K562 (cell line): ENCODE results near the gene ZDHHC16. TPM values are rescaled to one million over a fixed set of nuclear protein-coding genes. Genes with fewer than 3 reads are reported as not detected.

Source experiments
- ATAC-seq: fragments of 200-7000 bp; cut with Tn5 transposase; 3 replicates; pipeline ENCODE4 v1.9.1; 2020; ENCODE audit warnings: moderate library complexity
- BruUV-seq: library from RNA; stranded (reverse); fragments of 400-500 nt; replicated peaks from 2 replicates; lab custom pipeline; 2021; lab: Mats Ljungman, UMichigan
- CTCF ChIA-PET: fragments of 300-600 bp; formaldehyde crosslinking; extraction: SDS; loops from one replicate; lab custom pipeline; 2021; ENCODE audit warnings: low intra/inter-chr PET ratio; lab: Yijun Ruan, JAX
- POLR2A ChIA-PET: fragments of 300-600, 350-650 bp; sonication (Branson Sonifier 250); formaldehyde crosslinking; extraction: SDS; loops from one replicate; lab custom pipeline; 2021; ENCODE audit warnings: antibody characterized with exemption, inconsistent platforms; lab: Yijun Ruan, JAX
- DNase-seq, 4 experiments: peaks; one replicate each; pipeline versions ENCODE4 v3.0.0 to v3.0.0-alpha.2; 2011 to 2018; ENCODE audit warnings: low spot score in 3 of 4, mixed read lengths in 3 of 4; ENCODE audit errors: extremely low read depth in 1 of 4
- FAIRE-seq: peaks from 2 replicates; lab custom pipeline; 2011; peaks lifted over from hg19 to GRCh38; lab: Jason Lieb, UNC
- H2AFZ ChIP-seq: 2 replicates; pipeline ENCODE4 v1.6.0; 2011; ENCODE audit warnings: low read depth, low read length, control low read depth, inconsistent platforms
- H3K27ac ChIP-seq: fragments of 200-600 bp; 3 replicates; pipeline ENCODE4 v1.8.0; 2011; ENCODE audit warnings: low read depth, mild to moderate bottlenecking, control low read depth, inconsistent platforms, low read length, moderate library complexity, mixed read lengths; ENCODE audit errors: extremely low read depth
- H3K27me3 ChIP-seq, 2 experiments: fragments of 300-600 bp in 1 of 2; 2 replicates in 1 of 2; 3 replicates in 1 of 2; pipeline versions ENCODE4 v1.6.0 to v1.8.0; 2011; ENCODE audit warnings: inconsistent platforms in 2 of 2, low read length in 2 of 2, mild to moderate bottlenecking in 1 of 2, mixed read lengths in 1 of 2, moderate library complexity in 1 of 2; ENCODE audit not compliant: control insufficient read depth in 2 of 2, insufficient read depth in 2 of 2
- H3K36me3 ChIP-seq: fragments of 300-600 bp; 3 replicates; pipeline ENCODE4 v1.8.0; 2011; ENCODE audit warnings: mild to moderate bottlenecking, low read length, inconsistent platforms; ENCODE audit not compliant: control insufficient read depth, insufficient read depth
- H3K4me1 ChIP-seq, 2 experiments: fragments of 200-600 bp in 1 of 2; replicated peaks in 1 of 2; 2 replicates in 1 of 2; 3 replicates in 1 of 2; pipeline versions ENCODE4 v1.5.1 to v1.8.0; 2011; ENCODE audit warnings: inconsistent platforms in 2 of 2, low read length in 2 of 2, mild to moderate bottlenecking in 1 of 2, mixed read lengths in 1 of 2, moderate library complexity in 1 of 2; ENCODE audit not compliant: control insufficient read depth in 2 of 2, insufficient read depth in 2 of 2
- H3K4me2 ChIP-seq: 2 replicates; pipeline ENCODE4 v1.6.1; 2011; ENCODE audit warnings: low read length, control low read depth, inconsistent platforms, mixed read lengths; ENCODE audit not compliant: insufficient read depth
- H3K4me3 ChIP-seq: fragments of 200-600 bp; sonication (generic), shearing (Covaris generic); 2 replicates; pipeline ENCODE4 v1.5.1; 2016; ENCODE audit warnings: control low read depth, inconsistent platforms
- H3K79me2 ChIP-seq: fragments of 200-600 bp; 3 replicates; pipeline ENCODE4 v1.8.0; 2011; ENCODE audit warnings: low read length, inconsistent platforms; ENCODE audit not compliant: control insufficient read depth, insufficient read depth
- H3K9ac ChIP-seq, 2 experiments: 2 replicates each; pipeline versions ENCODE4 v1.6.0 to v1.6.1; 2011; ENCODE audit warnings: low read depth in 2 of 2, low read length in 2 of 2, control low read depth in 1 of 2, inconsistent platforms in 1 of 2, mild to moderate bottlenecking in 1 of 2, mixed read lengths in 1 of 2; ENCODE audit not compliant: insufficient read depth in 1 of 2
- H3K9me1 ChIP-seq: one replicate; pipeline ENCODE4 v1.6.0; 2011; ENCODE audit warnings: inconsistent platforms, mild to moderate bottlenecking, low read length, moderate library complexity; ENCODE audit not compliant: control insufficient read depth, insufficient read depth
- H3K9me3 ChIP-seq: replicated peaks from 2 replicates; pipeline ENCODE4 v1.5.1; 2011; ENCODE audit warnings: low read depth, low read length, inconsistent platforms; ENCODE audit not compliant: control insufficient read depth, insufficient read depth
- H4K20me1 ChIP-seq: replicated peaks from 2 replicates; pipeline ENCODE4 v1.6.1; 2011; ENCODE audit warnings: low read length, inconsistent platforms, mixed read lengths; ENCODE audit not compliant: control insufficient read depth, insufficient read depth
- BRD4 ChIP-seq: fragments of 200-600 bp; sonication (generic); IDR thresholded peaks from 2 replicates; pipeline ENCODE4 v1.6.1; 2017; ENCODE audit warnings: inconsistent platforms
- EWSR1 ChIP-seq: fragments of 450-650 bp; IDR thresholded peaks from 2 replicates; pipeline ENCODE4 v1.6.1; 2018; ENCODE audit warnings: borderline replicate concordance, mild to moderate bottlenecking, low read depth, moderate library complexity; ENCODE audit not compliant: partially characterized antibody
- HDAC2 ChIP-seq: fragments of 450-650 bp; IDR thresholded peaks from 2 replicates; pipeline ENCODE4 v1.6.1; 2016; ENCODE audit warnings: mild to moderate bottlenecking
- PTBP1 ChIP-seq: fragments of 200-400 bp; formaldehyde crosslinking; IDR thresholded peaks from 2 replicates; pipeline ENCODE4 v1.6.1; 2017; ENCODE audit warnings: low read depth, low read length
- TAF9B ChIP-seq: fragments of 450-650 bp; IDR thresholded peaks from 2 replicates; pipeline ENCODE4 v1.6.1; 2018; ENCODE audit warnings: mild to moderate bottlenecking; ENCODE audit not compliant: partially characterized antibody
- WGBS: fragments of 100-300 bp; shearing (Covaris generic); methylation state at CpG from one replicate; pipeline ENCODE4 v1.1.6; 2016; ENCODE audit warnings: low coverage, mixed read lengths; ENCODE audit not compliant: insufficient coverage; ENCODE audit errors: missing lambda C conversion rate; 5-methylcytosine and 5-hydroxymethylcytosine counted together
- in situ Hi-C: fragments of 300-500 bp; cut with MboI; formaldehyde crosslinking; loops from 4 replicates; pipeline ENCODE4 v1.15.0; 2018; ENCODE audit warnings: inconsistent platforms, mixed read lengths
- intact Hi-C: fragments of 100-400 bp; cut with micrococcal nuclease; formaldehyde crosslinking; loops from 2 replicates; pipeline ENCODE4 v1.14.2; 2022
- polyA plus RNA-seq, 8 experiments: library from polyadenylated mRNA; depleted of rRNA in 4 of 8; stranded (reverse) in 5 of 8; unstranded in 3 of 8; fragments of >200 nt; fragmentation: Nextera tagmentation in 2 of 8; fragmentation: Illumina TruSeq in 1 of 8; extraction: Ambion mirVana in 2 of 8; extraction: Trizol in 1 of 8; gene quantifications; 2 replicates each; pipeline versions ENCODE4 v1.2.1 to v1.2.3, GENCODE V29; 2011 to 2014; ENCODE audit warnings: inconsistent platforms in 1 of 8, missing spikeins in 1 of 8
- total RNA-seq, 7 experiments: library from RNA; depleted of rRNA in 6 of 7; stranded (reverse); fragments of >200 nt in 6 of 7; fragmentation: Illumina TruSeq in 2 of 7; extraction: Trizol in 2 of 7; gene quantifications; 2 replicates each; pipeline versions ENCODE4 v1.2.1 to v1.2.3, GENCODE V29; 2011 to 2021; ENCODE audit warnings: low replicate concordance in 1 of 7
- TF ChIP-seq, protein P1 (sequence below): fragments of 250-450 bp; sonication (Bioruptor Pico); IDR thresholded peaks from 2 replicates; pipeline ENCODE4 v1.8.0; 2021; ENCODE audit warnings: moderate library complexity, mild to moderate bottlenecking, inconsistent platforms
- TF ChIP-seq, protein P2 (sequence below): fragments of 450-650 bp; IDR thresholded peaks from 2 replicates; pipeline ENCODE4 v1.6.1; 2016; ENCODE audit warnings: low read depth

The ZDHHC16 gene
- total and polyA plus RNA-seq, 9 of the 15 experiments (the other 6 are each of a cell fraction or from before 2014, with no cell fraction given), result 12.5 to 33.8 (median 21.3) TPM

DNA sequence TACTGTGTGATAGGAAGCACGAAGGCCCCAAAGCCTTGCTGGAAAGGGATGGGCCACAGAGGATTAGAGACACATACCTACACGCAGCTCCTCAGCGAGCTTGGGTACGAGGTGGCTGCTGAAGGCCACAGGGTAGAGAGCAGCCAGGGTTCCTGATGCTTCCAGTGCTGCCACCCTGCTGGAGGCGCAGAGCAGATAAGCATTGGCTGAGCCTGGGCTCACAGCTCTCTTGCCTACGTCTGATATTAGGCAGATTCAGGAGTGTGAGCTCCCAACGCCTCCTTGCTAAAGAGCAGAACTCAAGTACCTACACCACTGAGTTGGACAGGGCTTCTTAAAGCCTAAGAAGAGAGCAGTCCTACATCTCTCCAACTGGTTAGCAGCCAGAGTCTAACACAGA lies 20.0 kb downstream of the ZDHHC16 start (continued):
- TF ChIP-seq, protein P1, sequence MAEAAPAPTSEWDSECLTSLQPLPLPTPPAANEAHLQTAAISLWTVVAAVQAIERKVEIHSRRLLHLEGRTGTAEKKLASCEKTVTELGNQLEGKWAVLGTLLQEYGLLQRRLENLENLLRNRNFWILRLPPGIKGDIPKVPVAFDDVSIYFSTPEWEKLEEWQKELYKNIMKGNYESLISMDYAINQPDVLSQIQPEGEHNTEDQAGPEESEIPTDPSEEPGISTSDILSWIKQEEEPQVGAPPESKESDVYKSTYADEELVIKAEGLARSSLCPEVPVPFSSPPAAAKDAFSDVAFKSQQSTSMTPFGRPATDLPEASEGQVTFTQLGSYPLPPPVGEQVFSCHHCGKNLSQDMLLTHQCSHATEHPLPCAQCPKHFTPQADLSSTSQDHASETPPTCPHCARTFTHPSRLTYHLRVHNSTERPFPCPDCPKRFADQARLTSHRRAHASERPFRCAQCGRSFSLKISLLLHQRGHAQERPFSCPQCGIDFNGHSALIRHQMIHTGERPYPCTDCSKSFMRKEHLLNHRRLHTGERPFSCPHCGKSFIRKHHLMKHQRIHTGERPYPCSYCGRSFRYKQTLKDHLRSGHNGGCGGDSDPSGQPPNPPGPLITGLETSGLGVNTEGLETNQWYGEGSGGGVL, result no peak

DNA sequence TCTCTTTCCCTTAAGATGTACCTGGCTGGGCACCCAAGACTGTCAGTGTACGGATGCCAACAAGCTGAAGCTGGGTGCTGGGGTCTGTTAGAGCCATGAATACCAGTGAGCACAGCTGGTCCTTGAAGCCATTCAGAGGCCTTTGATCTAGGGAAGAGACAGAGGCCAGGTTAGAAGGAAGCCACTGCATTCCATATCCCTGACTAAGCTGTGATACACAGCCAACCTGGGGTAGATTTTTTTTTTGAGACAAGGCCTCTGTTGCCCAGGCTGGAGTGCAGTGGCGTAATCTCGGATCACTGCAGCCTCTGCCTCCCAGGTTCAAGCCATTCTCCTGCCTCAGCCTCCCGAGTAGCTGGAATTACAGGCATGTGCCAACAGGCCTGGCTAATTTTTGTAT lies 20.8 kb downstream of the ZDHHC16 start:
- CTCF ChIA-PET, result no interaction called here
- intact Hi-C loops (no loop called here), in situ Hi-C loops (no loop called here)
- no peak for DNase-seq
- Histone ChIP-seq H3K9me1 (no peaks in the 10 kb centered on the region), H4K20me1 (no peaks in the 10 kb centered on the region), H3K4me2 (no peak overlapping the region), H3K4me1 (no peaks in the 10 kb centered on the region), H3K27ac (no peak overlapping the region), H3K79me2 (no peaks in the 10 kb centered on the region), H3K36me3 (peaks cover 77% of the 10 kb centered on the region), H3K9me3 (no peaks in the 10 kb centered on the region), H2AFZ (no peak overlapping the region), H3K4me3 (no peak overlapping the region), H3K9ac (no peak overlapping the region), H3K27me3 (no peaks in the 10 kb centered on the region)
- no TSS peak for BruUV-seq
- FAIRE-seq, result no peak
- no peak for ATAC-seq
- WGBS, result 91% methylated on average over 4 of the region's 4 CpGs
- POLR2A ChIA-PET, result interaction anchor here (0.8 to 3.1 kb wide), 5 partner anchors 8 to 130 kb away, joined by 3 to 12 read pairs (median 4); no protein-coding TSS in a partner anchor
- TF ChIP-seq BRD4 (no peak), HDAC2 (no peak), EWSR1 (no peak), TAF9B (no peak), PTBP1 (no peak)
- TF ChIP-seq, protein P2, sequence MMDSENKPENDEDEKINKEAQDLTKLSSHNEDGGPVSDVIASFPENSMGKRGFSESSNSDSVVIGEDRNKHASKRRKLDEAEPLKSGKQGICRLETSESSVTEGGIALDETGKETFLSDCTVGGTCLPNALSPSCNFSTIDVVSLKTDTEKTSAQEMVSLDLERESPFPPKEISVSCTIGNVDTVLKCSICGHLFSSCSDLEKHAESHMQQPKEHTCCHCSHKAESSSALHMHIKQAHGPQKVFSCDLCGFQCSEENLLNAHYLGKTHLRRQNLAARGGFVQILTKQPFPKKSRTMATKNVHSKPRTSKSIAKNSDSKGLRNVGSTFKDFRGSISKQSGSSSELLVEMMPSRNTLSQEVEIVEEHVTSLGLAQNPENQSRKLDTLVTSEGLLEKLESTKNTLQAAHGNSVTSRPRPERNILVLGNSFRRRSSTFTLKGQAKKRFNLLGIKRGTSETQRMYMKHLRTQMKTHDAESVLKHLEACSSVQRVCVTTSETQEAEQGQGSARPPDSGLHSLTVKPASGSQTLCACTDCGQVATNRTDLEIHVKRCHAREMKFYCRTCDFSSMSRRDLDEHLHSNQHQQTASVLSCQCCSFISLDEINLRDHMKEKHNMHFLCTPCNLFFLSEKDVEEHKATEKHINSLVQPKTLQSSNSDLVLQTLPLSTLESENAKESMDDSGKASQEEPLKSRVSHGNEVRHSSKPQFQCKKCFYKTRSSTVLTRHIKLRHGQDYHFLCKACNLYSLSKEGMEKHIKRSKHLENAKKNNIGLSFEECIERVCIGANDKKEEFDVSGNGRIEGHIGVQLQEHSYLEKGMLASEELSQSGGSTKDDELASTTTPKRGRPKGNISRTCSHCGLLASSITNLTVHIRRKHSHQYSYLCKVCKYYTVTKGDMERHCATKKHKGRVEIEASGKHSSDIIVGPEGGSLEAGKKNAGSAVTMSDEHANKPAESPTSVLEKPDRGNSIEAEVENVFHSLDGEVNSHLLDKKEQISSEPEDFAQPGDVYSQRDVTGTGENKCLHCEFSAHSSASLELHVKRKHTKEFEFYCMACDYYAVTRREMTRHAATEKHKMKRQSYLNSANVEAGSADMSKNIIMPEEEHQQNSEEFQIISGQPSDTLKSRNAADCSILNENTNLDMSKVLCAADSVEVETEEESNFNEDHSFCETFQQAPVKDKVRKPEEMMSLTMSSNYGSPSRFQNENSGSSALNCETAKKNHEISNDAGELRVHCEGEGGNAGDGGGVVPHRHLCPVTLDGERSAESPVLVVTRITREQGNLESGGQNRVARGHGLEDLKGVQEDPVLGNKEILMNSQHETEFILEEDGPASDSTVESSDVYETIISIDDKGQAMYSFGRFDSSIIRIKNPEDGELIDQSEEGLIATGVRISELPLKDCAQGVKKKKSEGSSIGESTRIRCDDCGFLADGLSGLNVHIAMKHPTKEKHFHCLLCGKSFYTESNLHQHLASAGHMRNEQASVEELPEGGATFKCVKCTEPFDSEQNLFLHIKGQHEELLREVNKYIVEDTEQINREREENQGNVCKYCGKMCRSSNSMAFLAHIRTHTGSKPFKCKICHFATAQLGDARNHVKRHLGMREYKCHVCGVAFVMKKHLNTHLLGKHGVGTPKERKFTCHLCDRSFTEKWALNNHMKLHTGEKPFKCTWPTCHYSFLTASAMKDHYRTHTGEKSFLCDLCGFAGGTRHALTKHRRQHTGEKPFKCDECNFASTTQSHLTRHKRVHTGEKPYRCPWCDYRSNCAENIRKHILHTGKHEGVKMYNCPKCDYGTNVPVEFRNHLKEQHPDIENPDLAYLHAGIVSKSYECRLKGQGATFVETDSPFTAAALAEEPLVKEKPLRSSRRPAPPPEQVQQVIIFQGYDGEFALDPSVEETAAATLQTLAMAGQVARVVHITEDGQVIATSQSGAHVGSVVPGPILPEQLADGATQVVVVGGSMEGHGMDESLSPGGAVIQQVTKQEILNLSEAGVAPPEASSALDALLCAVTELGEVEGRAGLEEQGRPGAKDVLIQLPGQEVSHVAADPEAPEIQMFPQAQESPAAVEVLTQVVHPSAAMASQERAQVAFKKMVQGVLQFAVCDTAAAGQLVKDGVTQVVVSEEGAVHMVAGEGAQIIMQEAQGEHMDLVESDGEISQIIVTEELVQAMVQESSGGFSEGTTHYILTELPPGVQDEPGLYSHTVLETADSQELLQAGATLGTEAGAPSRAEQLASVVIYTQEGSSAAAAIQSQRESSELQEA, result no peak
